GM21528 (cell line): ENCODE results near the gene EBF4.

ENCODE experiments used
- ATAC-seq: cut with Tn5 transposase; IDR thresholded peaks from one replicate; pipeline ENCODE4 v1.9.1; 2021; ENCODE audit warnings: mild to moderate bottlenecking, moderate library complexity; ENCODE audit not compliant: unreplicated experiment, low FRiP score

The EBF4 gene

DNA sequence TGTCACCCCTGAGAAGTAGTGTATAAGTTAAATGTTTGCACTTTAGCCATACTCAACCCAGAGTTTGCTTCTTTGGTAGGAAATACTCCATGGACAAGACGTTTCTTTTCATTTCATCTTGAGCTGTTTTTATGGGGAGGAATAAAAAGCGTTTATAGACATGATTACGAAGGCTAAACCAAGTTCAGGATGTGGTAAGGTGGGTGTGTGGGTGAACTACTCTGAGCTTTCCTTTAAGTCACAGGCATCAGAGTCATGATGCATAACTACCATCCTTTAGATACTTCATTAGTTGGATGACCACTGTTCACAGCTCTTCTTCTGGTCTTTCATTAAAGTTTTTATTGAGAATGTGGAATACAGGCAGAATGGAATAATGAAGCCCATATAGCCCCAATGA is 48.9 kb downstream of the EBF4 start:
- no peak for ATAC-seq

DNA sequence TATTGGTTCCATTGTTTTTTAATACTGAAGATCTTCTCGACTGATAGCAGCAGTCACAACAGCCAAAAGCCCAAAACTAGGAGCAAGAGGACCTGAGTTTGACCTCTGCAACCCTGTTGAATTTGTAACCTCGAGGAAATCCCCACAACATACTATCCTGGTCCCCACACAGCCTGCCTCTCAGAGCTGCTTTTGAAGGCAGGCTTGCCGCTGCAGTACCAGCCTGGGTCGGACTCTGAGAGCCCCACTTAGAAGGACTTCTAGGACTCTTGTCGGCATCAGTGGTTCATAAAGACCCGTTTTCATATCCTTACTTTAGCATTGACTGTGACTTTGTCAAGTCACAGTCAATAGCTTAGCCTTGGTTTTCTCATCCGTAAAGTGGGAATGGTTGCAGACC is 49.3 kb downstream of the EBF4 start:
- no peak for ATAC-seq

DNA sequence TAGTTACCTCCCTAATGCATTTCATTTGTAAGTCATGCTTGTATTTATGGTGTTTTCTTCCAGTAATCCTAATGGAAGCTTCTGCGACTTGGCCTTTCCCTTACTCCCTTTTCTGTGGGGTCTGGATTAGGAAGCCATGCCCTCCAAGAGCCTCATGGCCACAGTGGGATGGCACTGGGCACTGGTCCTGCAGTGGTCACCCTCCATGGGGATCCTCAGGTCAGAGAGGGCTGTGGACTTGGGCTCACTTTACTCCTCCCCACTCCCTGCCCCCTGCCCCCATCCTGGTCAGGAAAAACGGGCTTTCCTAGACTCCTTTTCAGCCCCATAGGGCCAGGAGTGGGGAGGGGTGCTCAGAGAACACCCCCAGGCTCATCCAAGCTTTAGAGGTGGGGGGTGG is 49.9 kb downstream of the EBF4 start:
- ATAC-seq = no peak

DNA sequence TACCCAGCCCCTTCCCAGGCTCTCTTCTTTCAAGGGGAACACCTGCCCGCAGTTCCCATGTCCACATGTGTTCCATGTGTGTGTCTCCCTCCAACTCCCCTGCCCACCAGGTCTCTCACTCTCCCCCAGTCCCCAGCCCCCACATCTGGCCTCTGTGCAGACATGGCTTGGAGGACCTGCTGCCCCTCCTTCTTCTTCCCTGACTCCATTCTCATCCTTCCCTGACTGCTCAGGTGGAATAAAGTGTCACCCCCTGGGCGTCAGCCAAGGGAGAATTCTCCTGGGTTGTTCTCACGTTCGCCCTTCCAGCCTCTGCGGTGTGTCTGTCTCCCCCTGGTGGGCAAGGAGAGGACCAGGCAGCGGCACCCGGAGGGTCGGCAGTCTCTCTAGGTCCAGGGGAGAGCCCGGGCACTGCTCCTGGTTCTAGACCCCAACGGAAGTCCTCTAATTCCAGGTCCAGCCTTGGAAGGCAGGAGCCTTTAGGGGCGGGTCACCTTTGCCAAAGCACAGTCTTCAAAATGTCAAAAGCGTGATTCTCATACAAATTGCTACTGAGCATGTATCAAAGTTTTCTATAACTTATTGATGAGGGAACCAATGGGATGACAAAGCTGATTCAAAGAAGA is 50.5 kb downstream of the EBF4 start:
- ATAC-seq = peak; percentile 58

DNA sequence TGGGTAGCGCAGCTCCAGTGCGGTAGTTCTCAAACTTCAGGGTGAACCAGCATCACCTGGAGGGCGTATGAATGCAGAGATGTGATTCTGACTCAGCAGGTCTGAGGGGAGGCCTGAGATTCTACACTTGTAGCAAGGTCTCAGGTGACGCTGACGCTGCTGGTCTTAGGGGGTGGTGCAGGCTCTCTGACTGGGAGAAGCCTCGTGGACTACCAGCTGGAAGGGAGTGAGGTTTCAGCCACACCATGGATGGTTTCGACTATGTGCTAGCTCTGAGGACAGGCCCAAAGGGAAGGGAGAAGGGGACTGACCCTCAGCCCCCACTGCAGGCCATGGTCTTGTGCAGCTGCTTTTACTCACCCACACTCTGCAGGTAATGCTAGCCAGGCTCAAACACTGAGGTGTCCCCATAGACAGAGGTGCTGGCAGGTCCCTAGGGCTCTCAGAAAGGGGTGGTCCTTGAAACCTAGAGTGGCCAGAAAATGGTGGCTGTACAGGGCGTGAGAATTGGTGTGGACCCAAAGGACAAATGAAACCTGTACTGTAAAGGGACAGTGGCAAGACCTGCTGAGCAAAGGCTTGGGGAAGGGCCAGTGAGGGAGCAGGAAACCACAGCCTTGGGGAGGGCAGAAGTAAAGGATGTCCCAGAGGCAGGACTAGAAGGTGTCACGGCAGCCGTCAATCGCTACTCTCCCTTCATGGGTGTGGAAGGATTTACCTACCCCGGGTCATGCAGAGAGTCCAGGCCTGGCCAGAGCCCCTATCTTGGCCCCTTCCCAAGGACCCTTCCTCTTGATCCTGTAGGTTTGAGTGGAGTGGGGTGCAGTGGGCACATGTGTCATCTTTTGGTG is 52.7 kb downstream of the EBF4 start:
- ATAC-seq = no peak

DNA sequence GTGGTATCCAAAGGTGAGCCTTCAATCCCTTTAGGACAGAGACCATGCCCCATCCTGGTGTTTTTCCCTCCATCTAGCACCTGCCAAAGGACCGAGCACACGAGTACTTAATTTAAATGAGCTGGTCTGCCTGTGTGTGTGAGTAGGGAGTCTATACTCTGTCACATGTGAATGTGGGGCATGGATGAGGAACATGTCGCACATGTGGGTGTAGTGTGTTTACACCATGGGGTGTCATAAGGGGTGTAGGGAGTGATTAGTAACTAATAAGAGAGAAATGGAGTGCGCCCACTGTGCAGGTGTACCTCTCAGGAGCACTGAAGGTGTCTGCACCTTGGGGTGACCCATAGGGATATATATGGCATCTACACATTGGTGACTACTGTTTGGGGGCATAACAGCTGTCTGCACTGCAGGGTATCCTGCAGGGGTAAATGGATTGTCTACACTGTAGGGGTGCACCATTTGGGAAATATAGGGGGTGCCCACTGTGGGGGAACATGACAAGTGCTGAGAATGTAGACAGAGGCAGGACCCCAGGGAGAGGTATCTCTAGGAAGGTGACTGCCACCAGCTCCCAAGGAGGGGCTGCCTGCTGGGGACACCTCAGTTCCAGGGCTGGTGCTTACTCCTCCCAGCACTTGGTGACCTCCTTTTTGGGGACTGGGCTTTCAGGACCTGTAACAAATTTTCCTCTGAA is 53.5 kb downstream of the EBF4 start:
- no peak for ATAC-seq

DNA sequence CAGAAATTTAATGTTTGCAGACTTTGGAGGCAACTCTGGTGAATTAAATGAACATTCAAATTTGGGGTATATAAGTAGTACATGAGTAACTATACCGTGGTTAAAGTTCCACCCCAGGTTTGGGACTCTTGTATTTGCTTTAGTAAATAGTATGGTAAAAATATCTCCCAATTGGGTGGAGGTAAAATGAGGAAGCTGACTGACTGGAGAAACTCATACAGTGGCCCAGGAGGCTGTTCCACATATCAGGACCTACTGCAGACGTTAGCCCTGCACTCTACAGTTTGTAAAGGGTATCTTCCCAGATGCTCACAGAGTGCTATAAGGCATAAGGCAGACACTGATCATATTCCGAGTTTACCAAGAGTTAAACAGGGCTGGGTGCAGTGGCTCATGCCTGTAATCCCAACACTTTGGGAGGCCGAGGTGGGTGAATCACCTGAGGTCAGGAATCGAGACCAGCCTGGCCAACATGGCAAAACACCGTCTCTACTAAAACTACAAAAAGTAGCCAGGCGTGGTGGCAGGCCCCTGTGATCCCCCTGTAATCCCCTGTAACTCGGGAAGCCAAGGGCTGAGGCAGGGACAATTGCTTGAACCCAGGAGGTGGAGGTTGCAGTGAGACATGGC is 54.2 kb downstream of the EBF4 start:
- no peak for ATAC-seq

DNA sequence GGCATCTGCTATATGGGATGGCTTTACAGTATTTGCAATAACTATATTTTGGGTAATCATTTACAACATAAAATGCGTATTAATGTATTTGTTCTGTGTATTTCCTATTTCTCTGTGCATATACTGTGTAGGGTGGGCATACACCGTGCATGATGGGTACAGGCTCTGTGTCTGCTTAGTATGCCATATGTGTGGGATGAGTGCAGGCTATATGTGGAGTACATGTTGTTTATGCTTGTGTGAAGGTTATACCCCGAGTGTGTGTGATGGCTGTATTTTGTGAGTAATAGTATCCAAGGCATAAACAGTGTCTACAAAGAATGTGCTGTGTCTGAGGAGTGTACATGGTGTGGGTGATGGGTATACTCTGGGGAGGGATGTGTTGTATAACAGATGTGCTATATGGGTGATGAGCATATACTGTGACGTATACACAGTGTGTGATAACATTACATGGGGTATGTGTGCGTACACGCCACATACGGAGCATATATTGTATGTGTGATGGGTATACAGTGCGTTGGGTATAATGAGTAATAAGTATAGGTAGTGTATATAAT is 55.2 kb downstream of the EBF4 start:
- no peak for ATAC-seq

DNA sequence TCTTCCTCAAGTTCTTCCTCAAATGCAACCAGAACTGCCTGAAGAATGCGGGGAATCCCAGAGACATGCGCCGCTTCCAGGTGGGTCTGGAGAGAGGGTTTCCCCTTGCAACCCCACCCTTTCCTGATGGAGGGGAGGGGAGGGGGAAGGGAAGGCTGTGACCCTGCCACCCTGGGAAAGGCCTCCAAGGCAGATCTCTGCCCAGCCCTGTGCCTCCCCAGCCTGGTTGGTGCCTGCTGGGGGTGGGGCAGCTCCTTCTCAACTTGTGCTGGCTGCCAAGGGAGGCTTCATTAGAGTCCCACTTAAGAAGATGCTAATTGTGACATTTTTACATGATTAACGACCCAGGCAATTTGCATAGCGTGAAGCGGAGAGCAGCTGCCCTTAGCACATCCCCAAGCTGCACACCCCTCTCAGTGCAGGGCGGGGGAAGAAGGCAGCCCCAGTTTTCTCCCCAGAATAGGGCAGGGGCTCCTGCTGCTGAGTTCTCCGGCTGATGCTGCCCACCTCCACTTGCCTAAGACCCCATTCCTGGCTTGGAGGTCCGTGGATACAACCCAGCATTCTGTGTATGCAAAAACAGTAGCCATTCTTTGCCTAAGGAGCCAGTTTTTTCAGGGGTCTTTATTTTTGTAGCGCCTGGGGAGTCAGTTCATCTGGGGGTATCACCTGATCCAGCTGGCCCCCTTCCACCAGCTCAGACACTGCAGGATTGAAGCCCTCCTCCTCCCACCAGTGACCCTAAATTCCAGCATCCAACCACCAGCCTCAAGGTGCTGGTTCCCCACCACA is 56.2 kb downstream of the EBF4 start:
- no peak for ATAC-seq

DNA sequence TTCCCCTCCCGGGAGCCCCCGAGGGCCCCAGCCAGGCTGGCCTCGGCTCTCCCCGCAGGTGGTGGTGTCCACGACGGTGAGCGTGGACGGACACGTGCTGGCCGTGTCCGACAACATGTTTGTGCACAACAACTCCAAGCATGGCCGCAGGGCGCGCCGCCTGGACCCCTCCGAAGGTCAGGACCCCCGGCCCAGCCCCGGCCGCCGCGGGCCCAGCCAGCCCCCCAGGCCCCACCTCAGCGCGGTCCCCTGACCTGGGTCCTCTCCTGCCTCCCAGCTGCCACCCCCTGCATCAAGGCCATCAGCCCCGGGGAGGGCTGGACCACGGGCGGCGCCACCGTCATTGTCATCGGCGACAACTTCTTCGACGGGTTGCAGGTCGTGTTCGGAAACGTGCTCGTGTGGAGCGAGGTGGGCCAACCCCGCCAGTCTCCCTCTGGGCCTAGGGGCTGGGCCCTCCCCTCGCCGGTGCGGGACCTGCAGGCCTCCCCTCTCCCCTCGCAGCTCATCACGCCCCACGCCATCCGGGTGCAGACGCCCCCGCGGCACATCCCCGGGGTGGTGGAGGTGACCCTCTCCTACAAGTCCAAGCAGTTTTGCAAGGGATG is 56.9 kb downstream of the EBF4 start:
- no peak for ATAC-seq

DNA sequence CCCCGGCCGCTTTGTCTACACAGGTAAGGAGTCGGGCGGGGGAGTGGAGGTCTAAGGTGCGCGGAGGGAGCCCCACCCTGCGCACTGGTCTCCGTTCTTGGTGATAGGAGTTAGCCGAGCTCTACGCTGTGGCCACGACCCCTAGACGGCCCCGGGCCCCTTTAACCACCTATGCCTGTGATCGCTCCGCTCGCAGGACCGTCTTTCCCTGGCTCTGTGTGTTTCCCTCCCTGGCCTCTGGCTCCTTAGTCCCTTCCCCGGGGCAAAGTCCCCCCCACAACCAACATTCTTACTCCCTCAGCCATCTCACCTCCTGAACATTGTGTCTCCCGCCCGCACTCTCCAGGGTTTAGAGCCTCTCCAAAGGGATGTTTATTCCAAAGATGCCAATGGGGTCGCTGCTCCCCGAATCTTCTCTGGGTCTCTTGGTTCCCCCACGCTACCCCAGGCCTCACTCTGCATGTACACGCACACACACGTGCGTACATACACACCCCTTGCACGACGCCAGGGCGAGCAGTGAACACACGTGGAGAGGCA is 57.4 kb downstream of the EBF4 start:
- ATAC-seq = no peak

DNA sequence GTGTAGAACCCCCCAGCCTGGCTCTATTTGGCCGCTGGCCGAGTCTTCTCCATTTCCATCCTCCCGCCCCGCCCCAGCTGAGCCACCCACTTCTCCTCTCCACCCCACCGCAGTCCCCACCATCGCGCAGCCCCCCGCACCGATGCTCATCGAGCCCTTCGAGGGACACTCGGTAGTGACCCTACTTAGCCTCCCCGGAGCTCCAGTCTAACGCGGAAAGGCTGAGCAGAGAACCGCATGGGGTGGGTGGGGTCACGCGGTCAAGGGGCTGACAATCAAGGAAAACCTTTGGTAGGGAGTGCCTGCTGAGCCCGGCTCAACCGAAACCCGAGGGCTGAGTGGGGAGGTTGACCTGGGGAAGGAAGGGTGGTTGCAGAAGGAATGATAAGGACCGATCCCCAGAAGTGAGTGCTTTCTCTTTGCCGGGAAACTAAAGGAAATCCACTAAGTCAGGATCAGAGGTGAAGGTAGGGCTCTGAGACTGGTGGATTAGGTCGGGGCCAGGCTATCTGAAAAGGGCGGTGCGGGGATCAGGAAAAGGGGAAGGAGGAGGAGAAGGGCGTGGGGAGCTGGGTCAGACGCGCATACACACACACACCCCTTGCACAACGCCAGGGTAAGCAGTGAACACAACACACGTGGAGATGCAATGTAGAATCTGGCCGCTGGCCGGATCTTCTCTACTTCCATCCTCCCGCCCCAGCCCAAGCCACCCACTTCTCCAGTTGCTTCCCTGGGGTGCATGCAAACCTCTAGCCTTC is 58.1 kb downstream of the EBF4 start:
- ATAC-seq = no peak

DNA sequence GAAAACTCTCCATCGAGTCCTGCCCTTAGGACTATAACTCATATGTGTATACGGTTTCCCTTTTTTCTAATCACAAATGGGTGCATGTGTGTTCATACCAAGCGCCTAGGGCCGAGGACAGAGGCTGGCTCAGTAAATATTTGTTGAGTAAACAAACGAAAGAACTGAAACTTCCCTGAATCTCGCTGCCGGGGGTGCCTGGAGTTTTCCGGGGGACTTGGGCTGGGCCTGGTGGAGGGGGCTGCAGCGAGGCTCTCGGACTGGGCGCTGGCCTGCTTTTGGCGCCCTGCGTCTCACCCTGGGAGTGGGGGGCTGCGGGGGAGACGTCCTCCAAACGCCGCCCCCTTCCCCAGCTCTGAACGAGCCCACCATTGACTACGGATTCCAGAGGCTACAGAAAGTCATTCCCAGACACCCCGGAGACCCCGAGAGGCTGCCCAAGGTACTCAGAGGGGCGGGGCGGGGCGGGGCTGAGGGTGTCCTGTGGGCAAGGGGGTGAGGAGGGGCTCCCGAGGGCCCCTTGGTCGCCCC is 58.8 kb downstream of the EBF4 start:
- ATAC-seq = no peak

DNA sequence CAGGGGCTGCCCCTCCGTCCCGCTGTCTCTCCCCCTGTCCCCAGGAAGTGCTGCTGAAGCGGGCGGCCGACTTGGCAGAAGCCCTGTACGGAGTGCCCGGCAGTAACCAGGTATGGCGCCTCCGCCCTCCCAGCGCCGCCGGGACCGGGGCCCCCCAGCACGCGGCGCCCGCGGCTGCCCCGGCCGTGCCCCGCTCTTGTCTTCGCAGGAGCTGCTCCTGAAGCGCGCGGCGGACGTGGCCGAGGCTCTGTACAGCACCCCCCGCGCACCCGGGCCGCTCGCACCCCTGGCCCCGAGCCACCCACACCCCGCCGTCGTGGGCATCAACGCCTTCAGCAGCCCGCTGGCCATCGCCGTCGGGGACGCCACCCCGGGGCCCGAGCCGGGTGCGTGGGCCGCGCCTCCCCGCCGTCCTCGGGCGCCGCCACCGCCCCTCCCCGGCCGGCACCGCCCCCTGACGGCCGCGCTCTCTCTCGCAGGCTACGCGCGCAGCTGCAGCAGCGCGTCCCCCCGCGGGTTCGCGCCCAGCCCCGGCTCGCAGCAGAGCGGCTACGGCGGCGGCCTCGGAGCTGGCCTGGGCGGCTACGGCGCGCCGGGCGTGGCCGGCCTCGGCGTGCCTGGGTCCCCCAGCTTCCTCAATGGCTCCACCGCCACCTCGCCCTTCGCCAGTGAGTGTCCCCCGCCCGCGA is 59.4 kb downstream of the EBF4 start:
- ATAC-seq = no peak

DNA sequence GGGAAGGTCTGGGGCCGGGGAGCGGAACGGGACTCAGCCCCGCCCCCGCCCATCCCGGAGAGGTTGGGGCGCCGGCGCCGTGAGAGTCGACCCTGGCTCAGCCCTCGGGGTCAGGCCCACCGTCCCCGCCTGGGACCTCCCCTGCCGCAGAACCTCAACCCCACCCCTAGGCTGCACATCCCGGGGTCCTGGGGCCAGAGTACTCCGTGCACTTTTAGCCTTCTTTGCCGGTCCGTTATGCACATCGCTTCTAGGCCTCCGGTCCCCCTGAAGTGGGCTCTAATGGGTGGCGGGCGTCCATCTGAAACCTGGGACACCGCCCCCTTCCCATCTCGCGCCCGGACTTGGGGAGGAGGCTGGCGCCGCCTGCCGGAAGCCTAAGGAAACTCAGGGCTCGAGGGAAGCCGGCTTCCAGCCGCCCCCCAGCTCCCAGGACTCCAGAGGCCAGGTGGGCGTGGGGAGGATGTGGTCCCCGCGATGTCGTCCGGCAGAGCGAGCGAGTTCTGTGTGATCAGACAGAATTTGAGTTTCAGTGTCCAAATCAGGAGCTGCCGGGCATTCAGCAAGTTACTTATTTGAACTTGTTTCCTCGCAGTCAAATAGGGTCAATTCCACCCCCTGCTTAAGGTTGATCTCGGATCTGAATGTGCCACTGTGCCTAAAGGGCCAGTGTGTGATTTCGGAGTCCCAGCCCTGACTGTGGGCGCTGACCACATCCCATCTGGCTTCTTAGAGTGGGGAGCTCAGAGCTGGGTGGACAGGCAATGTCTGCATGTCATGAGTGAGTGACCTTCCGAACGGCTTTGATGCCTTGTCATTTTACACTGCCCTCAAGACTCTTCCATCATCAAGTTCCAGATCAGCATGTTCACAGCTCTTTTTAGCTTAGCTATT is 60.2 kb downstream of the EBF4 start:
- no peak for ATAC-seq

DNA sequence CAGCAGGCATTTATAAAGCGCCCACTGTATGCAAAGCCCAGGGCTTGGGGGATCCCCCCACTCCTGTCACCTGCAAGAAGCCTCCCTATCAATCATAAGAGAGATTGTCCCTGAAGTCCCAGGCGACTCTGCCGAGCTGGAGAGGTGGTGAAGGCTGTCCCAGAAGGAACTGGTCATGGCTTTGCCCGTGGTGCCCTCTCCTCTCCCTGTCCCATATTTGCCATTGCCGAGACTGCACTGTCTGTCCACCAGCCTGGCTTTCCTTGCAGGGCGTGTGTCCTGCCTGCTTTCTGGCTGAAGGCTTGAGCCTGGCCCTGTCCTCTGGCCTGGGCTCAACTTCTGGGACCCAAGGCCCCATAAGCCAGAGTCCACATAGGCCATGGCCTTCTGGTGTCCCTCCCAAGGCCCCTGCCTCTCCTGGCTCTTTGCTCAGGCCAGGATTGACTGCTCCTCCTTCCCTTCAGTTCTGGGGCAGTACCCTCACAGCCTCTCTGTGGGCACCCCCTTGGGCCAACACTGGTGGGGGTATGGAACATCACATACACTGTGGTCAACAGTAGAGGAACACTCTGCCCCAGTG is 61.0 kb downstream of the EBF4 start:
- ATAC-seq = no peak
